Testis (tissue), 2 donors: Measurements from ENCODE around the gene ASXL3.

Experiments used
- POLR2A ChIP-seq: fragments of 450-650 bp; IDR thresholded peaks from one replicate; pipeline ENCODE4 v1.6.1; 2017; ENCODE audit warnings: antibody characterized with exemption, mild to moderate bottlenecking, moderate library complexity
- TF ChIP-seq, protein P1 (sequence below), 3 experiments: fragments of 450-650 bp in 2 of 3; fragments of 200-600 bp in 1 of 3; sonication (generic) in 1 of 3; IDR thresholded peaks; one replicate each; pipeline ENCODE4 v1.5.1; 2016 to 2019; ENCODE audit warnings: antibody characterized with exemption in 3 of 3, mild to moderate bottlenecking in 2 of 3, moderate library complexity in 1 of 3

GRCh38 chr18:33682436-33682835 is 104.4 kb downstream of the ASXL3 start:
- TF ChIP-seq POLR2A, result no peak
- TF ChIP-seq, protein P1, sequence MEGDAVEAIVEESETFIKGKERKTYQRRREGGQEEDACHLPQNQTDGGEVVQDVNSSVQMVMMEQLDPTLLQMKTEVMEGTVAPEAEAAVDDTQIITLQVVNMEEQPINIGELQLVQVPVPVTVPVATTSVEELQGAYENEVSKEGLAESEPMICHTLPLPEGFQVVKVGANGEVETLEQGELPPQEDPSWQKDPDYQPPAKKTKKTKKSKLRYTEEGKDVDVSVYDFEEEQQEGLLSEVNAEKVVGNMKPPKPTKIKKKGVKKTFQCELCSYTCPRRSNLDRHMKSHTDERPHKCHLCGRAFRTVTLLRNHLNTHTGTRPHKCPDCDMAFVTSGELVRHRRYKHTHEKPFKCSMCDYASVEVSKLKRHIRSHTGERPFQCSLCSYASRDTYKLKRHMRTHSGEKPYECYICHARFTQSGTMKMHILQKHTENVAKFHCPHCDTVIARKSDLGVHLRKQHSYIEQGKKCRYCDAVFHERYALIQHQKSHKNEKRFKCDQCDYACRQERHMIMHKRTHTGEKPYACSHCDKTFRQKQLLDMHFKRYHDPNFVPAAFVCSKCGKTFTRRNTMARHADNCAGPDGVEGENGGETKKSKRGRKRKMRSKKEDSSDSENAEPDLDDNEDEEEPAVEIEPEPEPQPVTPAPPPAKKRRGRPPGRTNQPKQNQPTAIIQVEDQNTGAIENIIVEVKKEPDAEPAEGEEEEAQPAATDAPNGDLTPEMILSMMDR (IDR thresholded peaks at IDR 0.05), result no peak
